Measurements from ENCODE around the gene CDH26.

DNA sequence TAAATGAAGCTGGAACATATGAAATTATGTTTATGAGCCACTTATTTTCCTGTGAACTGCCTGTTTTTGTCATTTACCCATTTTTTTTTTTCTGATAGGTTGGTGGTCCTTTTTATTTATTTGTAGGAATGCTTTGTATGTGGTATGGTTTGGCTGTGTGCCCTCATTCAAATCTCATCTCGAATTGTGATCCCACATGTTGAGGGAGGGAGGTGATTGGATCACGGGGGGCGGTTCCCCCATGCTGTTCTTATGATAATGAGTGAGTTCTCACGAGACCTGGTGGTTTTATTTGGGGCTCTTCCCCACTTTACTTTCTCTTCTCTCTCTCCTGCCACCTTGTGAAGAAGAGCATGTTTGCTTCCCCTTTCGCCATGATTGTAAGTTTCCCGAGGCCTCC, 77.3 kb downstream of the CDH26 start:
- TF ChIP-seq, protein P1, sequence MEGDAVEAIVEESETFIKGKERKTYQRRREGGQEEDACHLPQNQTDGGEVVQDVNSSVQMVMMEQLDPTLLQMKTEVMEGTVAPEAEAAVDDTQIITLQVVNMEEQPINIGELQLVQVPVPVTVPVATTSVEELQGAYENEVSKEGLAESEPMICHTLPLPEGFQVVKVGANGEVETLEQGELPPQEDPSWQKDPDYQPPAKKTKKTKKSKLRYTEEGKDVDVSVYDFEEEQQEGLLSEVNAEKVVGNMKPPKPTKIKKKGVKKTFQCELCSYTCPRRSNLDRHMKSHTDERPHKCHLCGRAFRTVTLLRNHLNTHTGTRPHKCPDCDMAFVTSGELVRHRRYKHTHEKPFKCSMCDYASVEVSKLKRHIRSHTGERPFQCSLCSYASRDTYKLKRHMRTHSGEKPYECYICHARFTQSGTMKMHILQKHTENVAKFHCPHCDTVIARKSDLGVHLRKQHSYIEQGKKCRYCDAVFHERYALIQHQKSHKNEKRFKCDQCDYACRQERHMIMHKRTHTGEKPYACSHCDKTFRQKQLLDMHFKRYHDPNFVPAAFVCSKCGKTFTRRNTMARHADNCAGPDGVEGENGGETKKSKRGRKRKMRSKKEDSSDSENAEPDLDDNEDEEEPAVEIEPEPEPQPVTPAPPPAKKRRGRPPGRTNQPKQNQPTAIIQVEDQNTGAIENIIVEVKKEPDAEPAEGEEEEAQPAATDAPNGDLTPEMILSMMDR (IDR thresholded peaks at IDR 0.05): no peak
- no peak for TF ChIP-seq POLR2A (IDR thresholded peaks at IDR 0.05)

All from body of pancreas (tissue), 4 donors.